HL-60 (cell line): ENCODE results near the gene STX4.

Experiments
- DNase-seq, 2 experiments: peaks; one replicate each; pipeline ENCODE4 v3.0.0-alpha.2; 2010 to 2020; ENCODE audit warnings: low read depth in 1 of 2, low spot score in 1 of 2
- H3K27ac ChIP-seq: fragments of 250-450 bp; sonication (Bioruptor Pico); replicated peaks from 2 replicates; pipeline ENCODE4 v1.5.1; 2020; ENCODE audit warnings: mild to moderate bottlenecking, moderate library complexity
- H3K27me3 ChIP-seq: fragments of 250-450 bp; sonication (Bioruptor Pico); 2 replicates; pipeline ENCODE4 v1.5.1; 2021; ENCODE audit warnings: mild to moderate bottlenecking, moderate library complexity; ENCODE audit not compliant: insufficient read depth, poor library complexity, severe bottlenecking
- H3K4me3 ChIP-seq: replicated peaks from 2 replicates; pipeline ENCODE4 v1.5.1; 2011; ENCODE audit warnings: mild to moderate bottlenecking, control low read depth, low read length; ENCODE audit not compliant: insufficient read depth
- GABPA ChIP-seq: IDR thresholded peaks from 2 replicates; pipeline ENCODE4 v1.6.1; 2012; ENCODE audit warnings: low read depth
- POLR2AphosphoS5 ChIP-seq: IDR thresholded peaks from 2 replicates; pipeline ENCODE4 v1.6.1; 2012; ENCODE audit warnings: low read depth
- SPI1 ChIP-seq: IDR thresholded peaks from 2 replicates; pipeline ENCODE4 v1.6.1; 2012; ENCODE audit warnings: low read depth, mild to moderate bottlenecking, borderline replicate concordance
- TF ChIP-seq, protein P1 (sequence below): IDR thresholded peaks from one replicate; pipeline ENCODE4 v1.5.1; 2011; ENCODE audit warnings: low read length, control low read depth, inconsistent platforms; ENCODE audit not compliant: insufficient read depth
- TF ChIP-seq, protein P2 (sequence below): IDR thresholded peaks from 2 replicates; pipeline ENCODE4 v1.6.1; 2012; ENCODE audit warnings: low read depth; ENCODE audit not compliant: insufficient replicate concordance

Gene STX4

DNA sequence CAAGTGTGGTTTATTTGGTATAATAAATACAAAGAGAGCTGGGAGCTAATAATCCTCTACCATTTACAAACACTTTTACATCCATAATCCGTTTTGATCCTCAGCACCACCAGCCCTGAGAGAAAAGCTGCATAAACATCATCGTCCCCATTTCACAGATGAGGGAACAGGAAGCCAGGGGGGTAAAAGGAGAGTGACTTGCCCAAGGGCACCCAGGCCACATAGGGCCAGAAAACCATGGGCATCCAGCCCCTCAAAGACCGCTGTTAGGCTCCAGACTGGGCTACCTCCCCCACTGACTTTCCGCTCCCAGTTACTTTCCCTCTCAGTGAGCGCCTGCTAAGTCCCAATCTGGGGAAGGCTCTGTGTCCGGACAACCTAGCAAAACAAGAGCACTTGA, 29.6 kb upstream of the STX4 start:
- TF ChIP-seq GABPA (no peak), POLR2AphosphoS5 (no peak), SPI1 (no peak)
- TF ChIP-seq, protein P1, sequence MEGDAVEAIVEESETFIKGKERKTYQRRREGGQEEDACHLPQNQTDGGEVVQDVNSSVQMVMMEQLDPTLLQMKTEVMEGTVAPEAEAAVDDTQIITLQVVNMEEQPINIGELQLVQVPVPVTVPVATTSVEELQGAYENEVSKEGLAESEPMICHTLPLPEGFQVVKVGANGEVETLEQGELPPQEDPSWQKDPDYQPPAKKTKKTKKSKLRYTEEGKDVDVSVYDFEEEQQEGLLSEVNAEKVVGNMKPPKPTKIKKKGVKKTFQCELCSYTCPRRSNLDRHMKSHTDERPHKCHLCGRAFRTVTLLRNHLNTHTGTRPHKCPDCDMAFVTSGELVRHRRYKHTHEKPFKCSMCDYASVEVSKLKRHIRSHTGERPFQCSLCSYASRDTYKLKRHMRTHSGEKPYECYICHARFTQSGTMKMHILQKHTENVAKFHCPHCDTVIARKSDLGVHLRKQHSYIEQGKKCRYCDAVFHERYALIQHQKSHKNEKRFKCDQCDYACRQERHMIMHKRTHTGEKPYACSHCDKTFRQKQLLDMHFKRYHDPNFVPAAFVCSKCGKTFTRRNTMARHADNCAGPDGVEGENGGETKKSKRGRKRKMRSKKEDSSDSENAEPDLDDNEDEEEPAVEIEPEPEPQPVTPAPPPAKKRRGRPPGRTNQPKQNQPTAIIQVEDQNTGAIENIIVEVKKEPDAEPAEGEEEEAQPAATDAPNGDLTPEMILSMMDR: no peak
- TF ChIP-seq, protein P2, sequence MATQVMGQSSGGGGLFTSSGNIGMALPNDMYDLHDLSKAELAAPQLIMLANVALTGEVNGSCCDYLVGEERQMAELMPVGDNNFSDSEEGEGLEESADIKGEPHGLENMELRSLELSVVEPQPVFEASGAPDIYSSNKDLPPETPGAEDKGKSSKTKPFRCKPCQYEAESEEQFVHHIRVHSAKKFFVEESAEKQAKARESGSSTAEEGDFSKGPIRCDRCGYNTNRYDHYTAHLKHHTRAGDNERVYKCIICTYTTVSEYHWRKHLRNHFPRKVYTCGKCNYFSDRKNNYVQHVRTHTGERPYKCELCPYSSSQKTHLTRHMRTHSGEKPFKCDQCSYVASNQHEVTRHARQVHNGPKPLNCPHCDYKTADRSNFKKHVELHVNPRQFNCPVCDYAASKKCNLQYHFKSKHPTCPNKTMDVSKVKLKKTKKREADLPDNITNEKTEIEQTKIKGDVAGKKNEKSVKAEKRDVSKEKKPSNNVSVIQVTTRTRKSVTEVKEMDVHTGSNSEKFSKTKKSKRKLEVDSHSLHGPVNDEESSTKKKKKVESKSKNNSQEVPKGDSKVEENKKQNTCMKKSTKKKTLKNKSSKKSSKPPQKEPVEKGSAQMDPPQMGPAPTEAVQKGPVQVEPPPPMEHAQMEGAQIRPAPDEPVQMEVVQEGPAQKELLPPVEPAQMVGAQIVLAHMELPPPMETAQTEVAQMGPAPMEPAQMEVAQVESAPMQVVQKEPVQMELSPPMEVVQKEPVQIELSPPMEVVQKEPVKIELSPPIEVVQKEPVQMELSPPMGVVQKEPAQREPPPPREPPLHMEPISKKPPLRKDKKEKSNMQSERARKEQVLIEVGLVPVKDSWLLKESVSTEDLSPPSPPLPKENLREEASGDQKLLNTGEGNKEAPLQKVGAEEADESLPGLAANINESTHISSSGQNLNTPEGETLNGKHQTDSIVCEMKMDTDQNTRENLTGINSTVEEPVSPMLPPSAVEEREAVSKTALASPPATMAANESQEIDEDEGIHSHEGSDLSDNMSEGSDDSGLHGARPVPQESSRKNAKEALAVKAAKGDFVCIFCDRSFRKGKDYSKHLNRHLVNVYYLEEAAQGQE: no peak
- H3K4me3 ChIP-seq: no peak overlapping the region
- H3K27ac ChIP-seq: no peak overlapping the region
- DNase-seq: no peak
- peaks cover 20% of the 10 kb centered on the region for H3K27me3 ChIP-seq

DNA sequence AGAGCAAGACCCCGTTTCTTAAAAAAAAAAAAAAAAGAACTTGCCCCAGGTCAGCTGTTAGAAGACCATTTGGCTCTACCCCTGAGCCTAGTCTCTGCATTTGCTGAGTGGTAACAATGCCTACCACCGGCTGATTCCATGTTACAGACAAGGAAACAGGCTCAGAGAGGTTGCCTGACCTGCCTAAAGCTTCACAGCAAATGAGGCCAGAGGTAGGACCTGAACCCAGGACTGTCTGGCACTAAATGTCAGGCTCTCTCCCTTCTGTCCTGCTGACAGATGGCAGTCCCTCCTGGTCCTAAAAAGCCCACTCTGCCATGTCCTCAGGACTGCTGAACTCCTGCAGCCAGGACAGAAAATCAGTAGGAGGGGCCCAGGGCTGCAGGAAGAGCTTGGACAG, 28.7 kb upstream of the STX4 start:
- Histone ChIP-seq H3K4me3 (no peak overlapping the region), H3K27ac (no peak overlapping the region), H3K27me3 (peaks cover 30% of the 10 kb centered on the region)
- TF ChIP-seq GABPA (no peak), POLR2AphosphoS5 (no peak), SPI1 (no peak)
- TF ChIP-seq, protein P2: no peak
- DNase-seq: no peak

DNA sequence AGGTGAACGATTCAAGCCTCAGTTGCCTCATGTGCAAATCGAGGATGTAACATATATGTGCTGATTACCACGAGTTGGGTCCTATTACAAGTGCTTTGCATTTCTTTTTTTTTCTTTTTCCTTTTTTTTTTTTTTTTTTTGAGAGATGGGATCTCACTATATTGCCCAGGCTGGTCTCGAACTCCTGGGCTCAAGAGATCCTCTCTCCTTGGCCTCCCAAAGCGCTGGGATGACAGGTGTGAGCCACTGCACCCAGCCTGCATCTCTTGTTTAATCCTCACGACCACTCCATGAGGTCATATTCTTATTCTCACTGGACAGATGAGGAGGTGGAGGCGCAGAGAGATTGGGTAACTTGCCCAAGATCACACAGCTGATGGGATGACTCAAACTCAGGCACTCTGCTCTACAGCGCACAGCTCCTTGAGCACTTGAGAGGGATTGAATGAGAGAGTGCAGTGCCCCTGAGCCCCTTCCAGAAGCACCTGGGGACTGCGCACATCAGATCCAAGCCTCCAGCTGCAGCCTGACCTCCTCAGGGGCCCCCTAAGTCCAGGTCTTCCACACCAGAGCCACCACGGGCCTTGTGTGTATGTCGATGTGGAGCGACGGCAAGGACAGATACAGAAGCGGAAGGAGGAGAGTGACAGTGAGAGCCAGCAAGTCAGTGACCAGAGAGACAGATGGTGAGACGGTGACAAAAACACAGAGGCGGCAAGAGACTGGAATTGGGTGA, 27.8 kb upstream of the STX4 start:
- no peak for DNase-seq
- peaks cover 33% of the 10 kb centered on the region for H3K27me3 ChIP-seq
- no peak overlapping the region for H3K4me3 ChIP-seq
- TF ChIP-seq POLR2AphosphoS5: no peak
- TF ChIP-seq GABPA: no peak
- TF ChIP-seq SPI1: no peak
- TF ChIP-seq, protein P2: no peak
- TF ChIP-seq, protein P1: no peak
- H3K27ac ChIP-seq: no peak overlapping the region
